HepG2 (cell line): ENCODE measurements around the gene LRRC34. TPM values are rescaled to one million over a fixed set of nuclear protein-coding genes. Genes with fewer than 3 reads are reported as not detected.

Experiments
- ATAC-seq: fragments of 200-7000 bp; cut with Tn5 transposase; 3 replicates; pipeline ENCODE4 v1.9.1; 2020; ENCODE audit warnings: mild to moderate bottlenecking, moderate library complexity
- BruUV-seq: library from RNA; stranded (reverse); fragments of 400-500 nt; replicated peaks from 2 replicates; lab custom pipeline; 2021; lab: Mats Ljungman, UMichigan
- CTCF ChIA-PET: fragments of 300-600 bp; formaldehyde crosslinking; extraction: SDS; loops from one replicate; lab custom pipeline; 2021; ENCODE audit warnings: low total read pairs, inconsistent platforms, low intra/inter-chr PET ratio; lab: Yijun Ruan, JAX
- POLR2A ChIA-PET: fragments of 350-600 bp; sonication (Branson Sonifier 250); formaldehyde crosslinking; loops from one replicate; lab custom pipeline; 2020; ENCODE audit warnings: antibody characterized with exemption, inconsistent platforms; lab: Yijun Ruan, JAX
- DNase-seq: peaks from one replicate; pipeline ENCODE4 v3.0.0-alpha.2; 2015; ENCODE audit warnings: low spot score
- FAIRE-seq: peaks from 3 replicates; lab custom pipeline; 2011; peaks lifted over from hg19 to GRCh38; lab: Jason Lieb, UNC
- H2AFZ ChIP-seq: one replicate; pipeline ENCODE4 v1.6.1; 2011; ENCODE audit warnings: low read length, inconsistent platforms
- H3K27ac ChIP-seq: fragments of 300-600 bp; 3 replicates; pipeline ENCODE4 v1.8.0; 2011; ENCODE audit warnings: mixed run types, mild to moderate bottlenecking, mixed read lengths, low read length, inconsistent platforms; ENCODE audit not compliant: insufficient read depth; ENCODE audit errors: extremely low read length
- H3K27me3 ChIP-seq, 2 experiments: fragments of 200-600 bp in 1 of 2; 2 replicates in 1 of 2; 3 replicates in 1 of 2; pipeline versions ENCODE4 v1.6.0 to v1.8.0; 2011; ENCODE audit warnings: low read length in 2 of 2, mild to moderate bottlenecking in 2 of 2, moderate library complexity in 2 of 2, inconsistent platforms in 1 of 2; ENCODE audit not compliant: insufficient read depth in 2 of 2, control insufficient read depth in 1 of 2
- H3K36me3 ChIP-seq, 2 experiments: fragments of 200-600 bp in 1 of 2; replicated peaks in 1 of 2; 2 replicates in 1 of 2; 3 replicates in 1 of 2; pipeline versions ENCODE4 v1.5.1 to v1.8.0; 2011; ENCODE audit warnings: low read length in 2 of 2, inconsistent platforms in 1 of 2; ENCODE audit not compliant: insufficient read depth in 2 of 2, control insufficient read depth in 1 of 2
- H3K4me1 ChIP-seq: 2 replicates; pipeline ENCODE4 v1.5.1; 2012; ENCODE audit warnings: low read length, inconsistent platforms; ENCODE audit not compliant: insufficient read depth
- H3K4me2 ChIP-seq: 2 replicates; pipeline ENCODE4 v1.6.0; 2011; ENCODE audit warnings: low read depth, low read length, inconsistent platforms
- H3K4me3 ChIP-seq, 3 experiments: fragments of 200-600 bp in 1 of 3; sonication (generic), shearing (Covaris generic) in 1 of 3; replicated peaks in 1 of 3; 2 replicates each; pipeline ENCODE4 v1.5.1; 2011 to 2016; ENCODE audit warnings: low read length in 3 of 3, inconsistent platforms in 2 of 3, low read depth in 2 of 3, mild to moderate bottlenecking in 2 of 3, control low read depth in 1 of 3, mixed read lengths in 1 of 3; ENCODE audit not compliant: insufficient read depth in 1 of 3
- H3K79me2 ChIP-seq: one replicate; pipeline ENCODE4 v1.6.1; 2011; ENCODE audit warnings: low read length, inconsistent platforms; ENCODE audit not compliant: insufficient read depth
- H3K9ac ChIP-seq: 2 replicates; pipeline ENCODE4 v1.6.0; 2011; ENCODE audit warnings: mild to moderate bottlenecking, low read depth, low read length, inconsistent platforms; ENCODE audit not compliant: insufficient read depth
- H3K9me3 ChIP-seq: 2 replicates; pipeline ENCODE4 v1.5.1; 2012; ENCODE audit warnings: mild to moderate bottlenecking, low read length
- H4K20me1 ChIP-seq: 2 replicates; pipeline ENCODE4 v1.6.0; 2011; ENCODE audit warnings: inconsistent platforms, mild to moderate bottlenecking, low read length, moderate library complexity; ENCODE audit not compliant: insufficient read depth
- AHR ChIP-seq: IDR thresholded peaks from 2 replicates; pipeline ENCODE4 v1.6.1; 2018; ENCODE audit warnings: missing genetic modification reagents, missing compliant biosample characterization
- DR1 ChIP-seq: sonication (generic); formaldehyde crosslinking; IDR thresholded peaks from 2 replicates; pipeline ENCODE4 v1.8.0; 2021; ENCODE audit warnings: mild to moderate bottlenecking, missing genetic modification reagents, inconsistent platforms
- MAFF ChIP-seq: IDR thresholded peaks from 2 replicates; pipeline ENCODE4 v1.6.1; 2011; ENCODE audit warnings: low read depth, low read length, improper control_type of control experiment
- MAFK ChIP-seq, 2 experiments: IDR thresholded peaks in 1 of 2; conservative IDR thresholded peaks in 1 of 2; 2 replicates each; pipeline ENCODE4 v1.6.1; 2011; ENCODE audit warnings: improper control_type of control experiment in 2 of 2, low read length in 2 of 2
- NFE2L2 ChIP-seq: fragments of 150-350 bp; IDR thresholded peaks from 2 replicates; pipeline ENCODE4 v1.6.1; 2014; ENCODE audit warnings: low read length
- RCOR2 ChIP-seq: IDR thresholded peaks from 2 replicates; pipeline ENCODE4 v1.6.1; 2016; ENCODE audit warnings: missing biosample characterization, missing genetic modification reagents
- ZNF841 ChIP-seq: sonication (generic); formaldehyde crosslinking; IDR thresholded peaks from 2 replicates; pipeline ENCODE4 v1.8.1; 2023; ENCODE audit warnings: missing genetic modification reagents, borderline replicate concordance
- ZSCAN22 ChIP-seq: sonication (generic); formaldehyde crosslinking; IDR thresholded peaks from 2 replicates; pipeline ENCODE4 v1.4.0; 2020; ENCODE audit warnings: mild to moderate bottlenecking, missing genetic modification reagents
- WGBS: methylation state at CpG from one replicate; pipeline ENCODE4 v1.1.6; 2017; ENCODE audit warnings: low lambda C conversion rate; 5-methylcytosine and 5-hydroxymethylcytosine counted together
- in situ Hi-C: cut with HindIII; loops from 2 replicates; pipeline ENCODE4 v1.10.0; 2017; ENCODE audit warnings: low pct_unique_long_range_greater_than_20kb; ENCODE audit not compliant: extremely low pct_ligation_motif_present
- intact Hi-C: fragments of 100-400 bp; cut with micrococcal nuclease; formaldehyde crosslinking; loops from one replicate; pipeline ENCODE4 v1.10.0; 2022; ENCODE audit not compliant: unreplicated experiment
- polyA plus RNA-seq, 8 experiments: library from polyadenylated mRNA; depleted of rRNA in 3 of 8; stranded (reverse) in 7 of 8; unstranded in 1 of 8; fragments of >200 nt; fragmentation: Illumina TruSeq in 4 of 8; extraction: Trizol in 4 of 8; gene quantifications; 2 replicates each; pipeline versions ENCODE4 v1.2.1 to v1.2.3, GENCODE V29; 2011 to 2016; ENCODE audit warnings: low read depth in 4 of 8, missing spikeins in 1 of 8, mixed read lengths in 1 of 8; ENCODE audit not compliant: insufficient read depth in 1 of 8
- total RNA-seq, 5 experiments: library from RNA; depleted of rRNA; stranded (reverse); fragments of >200 nt; fragmentation: Illumina TruSeq; extraction: Trizol; gene quantifications; 2 replicates each; pipeline ENCODE4 v1.2.3, GENCODE V29; 2016; ENCODE audit warnings: low read depth in 1 of 5

The LRRC34 gene
- total and polyA plus RNA-seq, 2 of the 13 experiments (the other 11 are each of a cell fraction or from before 2014, with no cell fraction given): not detected

GRCh38 chr3:169857811-169858210 lies 45.1 kb upstream of the LRRC34 start:
- intact Hi-C loops: no loop called here
- H3K79me2 ChIP-seq: no peaks in the 10 kb centered on the region
- no peak overlapping the region for H2AFZ ChIP-seq
- no peaks in the 10 kb centered on the region for H3K9me3 ChIP-seq
- no peak overlapping the region for H3K27ac ChIP-seq
- no TSS peak for BruUV-seq
- ATAC-seq: no peak
- no peak for FAIRE-seq
- in situ Hi-C loops: no loop called here
- H3K27me3 ChIP-seq: no peaks in the 10 kb centered on the region; a peak in 1 of 5 replicates
- TF ChIP-seq ZSCAN22 (CRISPR knock-in tag) (no peak), NFE2L2 (no peak), DR1 (CRISPR knock-in tag) (no peak), ZNF841 (CRISPR knock-in tag) (no peak), AHR (no peak)
- POLR2A ChIA-PET: no interaction called here
- no peaks in the 10 kb centered on the region for H3K4me1 ChIP-seq
- no peak overlapping the region for H3K4me2 ChIP-seq
- CTCF ChIA-PET: no interaction called here
- no peaks in the 10 kb centered on the region for H3K36me3 ChIP-seq
- no peak overlapping the region for H3K4me3 ChIP-seq
- no peaks in the 10 kb centered on the region for H4K20me1 ChIP-seq
- DNase-seq: no peak
- no peak overlapping the region for H3K9ac ChIP-seq
- WGBS: 49% methylated on average over 2 of the region's 2 CpGs

- no peaks in the 10 kb centered on the region for H3K4me1 ChIP-seq
- no peaks in the 10 kb centered on the region for H3K36me3 ChIP-seq
- no peak overlapping the region for H3K27ac ChIP-seq
- no peak for DNase-seq
- intact Hi-C loops: no loop called here
- H3K9ac ChIP-seq: no peak overlapping the region
- no peak for FAIRE-seq
- ATAC-seq: no peak
- WGBS: 73% methylated on average over 3 of the region's 3 CpGs
- no peaks in the 10 kb centered on the region; a peak in 1 of 5 replicates for H3K27me3 ChIP-seq
- CTCF ChIA-PET: no interaction called here
- no peaks in the 10 kb centered on the region for H3K79me2 ChIP-seq
- TF ChIP-seq RCOR2 (CRISPR knock-in tag) (no peak), MAFK (conservative IDR thresholded peaks at IDR 0.05 in 1 of 2, IDR thresholded peaks at IDR 0.05 in 1 of 2; ENCODE audit: low read length in 2 of 2) (peak; percentile 39 to 68), MAFF (peak; percentile 38; the same call in 1 of the 2 replicates)
- TF ChIP-seq, all 625 proteins: peak for 2
- Histone ChIP-seq H3K9me3 (no peaks in the 10 kb centered on the region), H3K4me2 (no peak overlapping the region), H2AFZ (no peak overlapping the region), H3K4me3 (no peak overlapping the region), H4K20me1 (no peaks in the 10 kb centered on the region)
- no TSS peak for BruUV-seq
- in situ Hi-C loops: no loop called here
- POLR2A ChIA-PET: no interaction called here
Observed at GRCh38 chr3:169855514-169855913, 42.8 kb upstream of the LRRC34 start.
